Measurements from ENCODE around the gene IL1A.

DNA sequence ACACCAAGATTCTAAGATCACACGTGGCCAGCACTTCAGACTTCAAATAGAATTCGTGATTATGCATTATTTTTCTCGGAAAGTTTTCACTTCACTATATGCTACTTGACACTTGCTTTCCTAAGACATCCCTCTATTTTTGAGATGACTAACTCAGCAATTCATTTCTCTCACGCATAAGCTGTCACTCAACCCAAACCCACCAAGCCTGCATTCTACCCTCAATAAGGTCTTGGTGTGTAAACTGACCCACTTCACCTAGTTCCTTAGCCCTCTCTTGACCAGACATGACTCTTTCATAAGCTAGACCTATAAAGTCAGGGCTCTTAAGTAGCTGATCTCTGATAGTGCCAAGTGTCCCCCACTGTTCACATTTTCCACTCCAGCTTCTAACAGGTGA lies 31.6 kb downstream of the IL1A start:
- TF ChIP-seq, protein P1, sequence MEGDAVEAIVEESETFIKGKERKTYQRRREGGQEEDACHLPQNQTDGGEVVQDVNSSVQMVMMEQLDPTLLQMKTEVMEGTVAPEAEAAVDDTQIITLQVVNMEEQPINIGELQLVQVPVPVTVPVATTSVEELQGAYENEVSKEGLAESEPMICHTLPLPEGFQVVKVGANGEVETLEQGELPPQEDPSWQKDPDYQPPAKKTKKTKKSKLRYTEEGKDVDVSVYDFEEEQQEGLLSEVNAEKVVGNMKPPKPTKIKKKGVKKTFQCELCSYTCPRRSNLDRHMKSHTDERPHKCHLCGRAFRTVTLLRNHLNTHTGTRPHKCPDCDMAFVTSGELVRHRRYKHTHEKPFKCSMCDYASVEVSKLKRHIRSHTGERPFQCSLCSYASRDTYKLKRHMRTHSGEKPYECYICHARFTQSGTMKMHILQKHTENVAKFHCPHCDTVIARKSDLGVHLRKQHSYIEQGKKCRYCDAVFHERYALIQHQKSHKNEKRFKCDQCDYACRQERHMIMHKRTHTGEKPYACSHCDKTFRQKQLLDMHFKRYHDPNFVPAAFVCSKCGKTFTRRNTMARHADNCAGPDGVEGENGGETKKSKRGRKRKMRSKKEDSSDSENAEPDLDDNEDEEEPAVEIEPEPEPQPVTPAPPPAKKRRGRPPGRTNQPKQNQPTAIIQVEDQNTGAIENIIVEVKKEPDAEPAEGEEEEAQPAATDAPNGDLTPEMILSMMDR (IDR thresholded peaks at IDR 0.05; ENCODE audit: low read length): no peak
- no peak for TF ChIP-seq EZH2 (IDR thresholded peaks at IDR 0.05; ENCODE audit: borderline replicate concordance, low read length)

All from OCI-LY1 (cell line).